K562 (cell line): ENCODE results near the gene PLPP4.

Experiments used
- CTCF ChIP-seq, 3 experiments: IDR thresholded peaks in 2 of 3; conservative IDR thresholded peaks in 1 of 3; 2 replicates each; pipeline ENCODE4 v1.5.1; 2011 to 2012; ENCODE audit warnings: low read length in 3 of 3, mild to moderate bottlenecking in 3 of 3, control low read depth in 2 of 3, improper control_type of control experiment in 1 of 3, inconsistent platforms in 1 of 3, low read depth in 1 of 3, mixed read lengths in 1 of 3, moderate library complexity in 1 of 3; ENCODE audit not compliant: insufficient read depth in 2 of 3
- E2F3 ChIP-seq: fragments of 250-450 bp; sonication (Bioruptor Pico); IDR thresholded peaks from 2 replicates; pipeline ENCODE4 v1.4.0; 2020; ENCODE audit warnings: mild to moderate bottlenecking
- FOXM1 ChIP-seq, 2 experiments: fragments of 450-650 bp in 1 of 2; sonication (generic) in 1 of 2; formaldehyde crosslinking in 1 of 2; IDR thresholded peaks; 2 replicates each; pipeline versions ENCODE4 v1.6.1 to v1.9.0; 2017 to 2022; ENCODE audit warnings: low read depth in 2 of 2, mild to moderate bottlenecking in 2 of 2, missing genetic modification reagents in 1 of 2, moderate library complexity in 1 of 2
- GTF2F1 ChIP-seq: IDR thresholded peaks from 2 replicates; pipeline ENCODE4 v1.6.1; 2011; ENCODE audit warnings: low read depth, low read length, improper control_type of control experiment
- POLR2AphosphoS5 ChIP-seq: IDR thresholded peaks from 2 replicates; pipeline ENCODE4 v1.6.1; 2011; ENCODE audit warnings: mild to moderate bottlenecking, low read depth, low read length, moderate library complexity; ENCODE audit not compliant: control insufficient read depth, insufficient read depth
- RAD21 ChIP-seq, 2 experiments: fragments of 250-450 bp in 1 of 2; fragments of 450-650 bp in 1 of 2; sonication (Bioruptor Pico) in 1 of 2; formaldehyde crosslinking in 1 of 2; IDR thresholded peaks in 1 of 2; conservative IDR thresholded peaks in 1 of 2; 2 replicates each; pipeline versions ENCODE4 v1.4.0 to v1.8.0; 2020 to 2022; ENCODE audit warnings: mild to moderate bottlenecking in 2 of 2, moderate library complexity in 1 of 2
- SAFB2 ChIP-seq: fragments of 200-400 bp; formaldehyde crosslinking; IDR thresholded peaks from 2 replicates; pipeline ENCODE4 v1.6.1; 2018; ENCODE audit warnings: borderline replicate concordance, low read length, low read depth, moderate library complexity; ENCODE audit not compliant: severe bottlenecking
- SMC3 ChIP-seq: conservative IDR thresholded peaks from 2 replicates; pipeline ENCODE4 v1.6.1; 2011; ENCODE audit warnings: low read depth, low read length, improper control_type of control experiment; ENCODE audit not compliant: insufficient read depth
- SREBF2 ChIP-seq: sonication (generic); formaldehyde crosslinking; IDR thresholded peaks from 2 replicates; pipeline ENCODE4 v1.4.0; 2020; ENCODE audit warnings: mild to moderate bottlenecking, missing genetic modification reagents
- STAT5B ChIP-seq: fragments of 250-450 bp; sonication (Bioruptor Pico); IDR thresholded peaks from 2 replicates; pipeline ENCODE4 v1.8.0; 2021; ENCODE audit warnings: mild to moderate bottlenecking, inconsistent platforms
- TCF7L2 ChIP-seq: fragments of 150-350 bp; IDR thresholded peaks from 2 replicates; pipeline ENCODE4 v1.6.1; 2016; ENCODE audit warnings: low read depth, mild to moderate bottlenecking, low read length, moderate library complexity

DNA sequence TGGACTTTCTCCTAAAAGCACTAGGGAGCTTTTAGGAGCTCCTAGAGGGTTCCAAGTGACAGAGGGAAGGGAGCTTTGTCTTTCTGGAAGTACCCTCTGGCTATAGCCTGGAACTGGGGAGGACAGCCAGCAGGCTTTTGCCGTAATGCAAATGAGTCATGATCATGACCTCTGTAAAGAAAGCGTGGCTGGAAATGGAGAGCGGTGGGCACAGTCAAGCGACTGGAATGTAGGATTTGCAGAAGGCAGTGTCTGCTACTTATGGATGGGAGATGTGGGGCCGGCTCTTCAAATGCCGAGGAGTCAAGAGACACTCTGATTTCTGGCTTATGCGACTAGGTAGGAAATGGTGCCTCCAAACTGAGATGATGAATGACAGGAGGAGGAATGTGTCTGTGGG is 34.6 kb upstream of the PLPP4 start:
- no peak for TF ChIP-seq SAFB2
- no peak for TF ChIP-seq TCF7L2
- TF ChIP-seq POLR2AphosphoS5 = no peak
- no peak for TF ChIP-seq GTF2F1
- no peak for TF ChIP-seq CTCF (IDR thresholded peaks at IDR 0.05 in 2 of 3, conservative IDR thresholded peaks at IDR 0.05 in 1 of 3; ENCODE audit: insufficient read depth in 2 of 3, low read depth in 1 of 3, low read length in 3 of 3)
- no peak for TF ChIP-seq SREBF2 (CRISPR knock-in tag)
- TF ChIP-seq FOXM1 (IDR thresholded peaks at IDR 0.05; ENCODE audit: low read depth) = no peak
- no peak for TF ChIP-seq FOXM1 (CRISPR knock-in tag; IDR thresholded peaks at IDR 0.05; ENCODE audit: low read depth)
- TF ChIP-seq SMC3 = no peak
- TF ChIP-seq RAD21 (CRISPR knock-in tag; conservative IDR thresholded peaks at IDR 0.05 in 1 of 2, IDR thresholded peaks at IDR 0.05 in 1 of 2) = no peak
- TF ChIP-seq STAT5B (CRISPR knock-in tag) = no peak
- TF ChIP-seq E2F3 (CRISPR knock-in tag) = no peak
